Endodermal cell (in vitro differentiated cells): ENCODE measurements around the gene TCF12. TPM values are rescaled to one million over a fixed set of nuclear protein-coding genes. Genes with fewer than 3 reads are reported as not detected.

ENCODE experiments used
- DNase-seq: peaks from one replicate; pipeline ENCODE4 v3.0.0-alpha.2; 2017
- H3K27ac ChIP-seq: 2 replicates; pipeline ENCODE4 v1.5.1; 2013; ENCODE audit warnings: mild to moderate bottlenecking, low read depth, low read length, moderate library complexity
- H3K27me3 ChIP-seq: 2 replicates; pipeline ENCODE4 v1.6.1; 2013; ENCODE audit warnings: mild to moderate bottlenecking, low read length, moderate library complexity; ENCODE audit not compliant: insufficient read depth, control insufficient read depth, poor library complexity, severe bottlenecking
- H3K36me3 ChIP-seq: 2 replicates; pipeline ENCODE4 v1.7.0; 2013; ENCODE audit warnings: mild to moderate bottlenecking, low read length, moderate library complexity; ENCODE audit not compliant: control insufficient read depth, insufficient read depth
- H3K4me1 ChIP-seq: one replicate; pipeline ENCODE4 v1.7.0; 2013; ENCODE audit warnings: low read length; ENCODE audit not compliant: control insufficient read depth, insufficient read depth
- H3K4me3 ChIP-seq: 2 replicates; pipeline ENCODE4 v1.5.1; 2013; ENCODE audit warnings: mild to moderate bottlenecking, low read length, moderate library complexity
- H3K9ac ChIP-seq: 2 replicates; pipeline ENCODE4 v1.6.1; 2013; ENCODE audit warnings: mild to moderate bottlenecking, low read length, moderate library complexity; ENCODE audit not compliant: poor library complexity, severe bottlenecking; ENCODE audit errors: extremely low read depth
- H3K9me3 ChIP-seq: 2 replicates; pipeline ENCODE4 v1.6.1; 2013; ENCODE audit warnings: mild to moderate bottlenecking, low read length, moderate library complexity; ENCODE audit not compliant: control insufficient read depth
- H3K27ac Mint-ChIP-seq: 2 replicates; pipeline ENCODE4 v1.8.0; 2020; ENCODE audit warnings: mixed read lengths
- H3K27me3 Mint-ChIP-seq: 2 replicates; pipeline ENCODE4 v1.8.0; 2021; ENCODE audit warnings: mild to moderate bottlenecking, mixed read lengths; ENCODE audit not compliant: insufficient read depth
- H3K36me3 Mint-ChIP-seq: 2 replicates; pipeline ENCODE4 v1.8.0; 2020; ENCODE audit warnings: low read depth, mixed read lengths
- H3K4me1 Mint-ChIP-seq: 2 replicates; pipeline ENCODE4 v1.8.0; 2020; ENCODE audit warnings: mixed read lengths
- H3K4me3 Mint-ChIP-seq: 2 replicates; pipeline ENCODE4 v1.8.0; 2020; ENCODE audit warnings: mild to moderate bottlenecking, moderate library complexity, mixed read lengths
- H3K9me3 Mint-ChIP-seq: 2 replicates; pipeline ENCODE4 v1.8.0; 2020; ENCODE audit warnings: mild to moderate bottlenecking, mixed read lengths
- CTCF ChIP-seq: fragments of 200-600 bp; sonication (generic); conservative IDR thresholded peaks from 2 replicates; pipeline ENCODE4 v1.5.0; 2021; ENCODE audit warnings: antibody characterized with exemption, mild to moderate bottlenecking
- WGBS, 2 experiments: methylation state at CpG; one replicate each; pipeline versions ENCODE4 v1.1.5 to v1.1.7; 2013; ENCODE audit warnings: missing lambda C conversion rate in 2 of 2, mixed read lengths in 1 of 2; ENCODE audit not compliant: insufficient coverage in 1 of 2, insufficient read length in 1 of 2; 5-methylcytosine and 5-hydroxymethylcytosine counted together
- total RNA-seq, 2 donors: library from RNA; stranded (reverse); fragmentation: NEBNext Ultra II Directional in 1 of 2; extraction: Animal tissue kit (Norgen Biotek cat#: 25700) in 1 of 2; gene quantifications; 2 replicates in 1 of 2; 3 replicates in 1 of 2; pipeline ENCODE4 v1.2.1, GENCODE V29; 2021

The TCF12 gene
- total RNA-seq, 2 donors from 2014 or later = 103 to 121 TPM

GRCh38 chr15:56963126-56963525 lies 44.7 kb downstream of the TCF12 start:
- no peak overlapping the region for H3K4me3 Mint-ChIP-seq
- no peaks in the 10 kb centered on the region for H3K9me3 Mint-ChIP-seq
- Histone ChIP-seq H3K9ac (no peak overlapping the region), H3K9me3 (no peaks in the 10 kb centered on the region), H3K36me3 (no peaks in the 10 kb centered on the region), H3K4me3 (no peak overlapping the region), H3K4me1 (no peaks in the 10 kb centered on the region), H3K27ac (no peak overlapping the region), H3K27me3 (no peaks in the 10 kb centered on the region)
- H3K27me3 Mint-ChIP-seq = no peaks in the 10 kb centered on the region
- 90 to 93% methylated on average over 2 of the region's 2 CpGs for WGBS, 2 experiments
- peaks cover 36% of the 10 kb centered on the region for H3K4me1 Mint-ChIP-seq
- no peak overlapping the region for H3K27ac Mint-ChIP-seq
- peaks cover 2% of the 10 kb centered on the region for H3K36me3 Mint-ChIP-seq
- no peak for TF ChIP-seq CTCF
- no peak for DNase-seq

- no peaks in the 10 kb centered on the region for H3K36me3 ChIP-seq
- H3K9ac ChIP-seq = no peak overlapping the region
- H3K27ac Mint-ChIP-seq = no peak overlapping the region
- H3K27me3 ChIP-seq = no peaks in the 10 kb centered on the region
- H3K4me1 ChIP-seq = no peaks in the 10 kb centered on the region
- DNase-seq = no peak
- 80 to 95% methylated on average over 4 of the region's 4 CpGs for WGBS, 2 experiments
- TF ChIP-seq CTCF = no peak
- no peak overlapping the region for H3K4me3 ChIP-seq
- no peaks in the 10 kb centered on the region for H3K9me3 Mint-ChIP-seq
- H3K36me3 Mint-ChIP-seq = peaks cover 2% of the 10 kb centered on the region
- no peaks in the 10 kb centered on the region for H3K9me3 ChIP-seq
- no peaks in the 10 kb centered on the region for H3K27me3 Mint-ChIP-seq
- H3K27ac ChIP-seq = no peak overlapping the region
- peaks cover 35% of the 10 kb centered on the region for H3K4me1 Mint-ChIP-seq
- H3K4me3 Mint-ChIP-seq = no peak overlapping the region
Measured at GRCh38 chr15:56963710-56964109, 45.3 kb downstream of the TCF12 start.

- no peaks in the 10 kb centered on the region for H3K9me3 Mint-ChIP-seq
- WGBS, 2 experiments = 100% methylated on average over 1 of the region's 1 CpG; no CpG with 5 or more reads in 1 of the 2 experiments
- TF ChIP-seq CTCF = no peak
- H3K9ac ChIP-seq = no peak overlapping the region
- no peak overlapping the region for H3K4me3 ChIP-seq
- H3K27ac ChIP-seq = no peak overlapping the region
- H3K9me3 ChIP-seq = no peaks in the 10 kb centered on the region
- no peaks in the 10 kb centered on the region for H3K27me3 ChIP-seq
- H3K27ac Mint-ChIP-seq = no peak overlapping the region
- no peak for DNase-seq
- H3K4me1 Mint-ChIP-seq = peaks cover 33% of the 10 kb centered on the region
- no peaks in the 10 kb centered on the region for H3K4me1 ChIP-seq
- no peak overlapping the region for H3K4me3 Mint-ChIP-seq
- H3K27me3 Mint-ChIP-seq = no peaks in the 10 kb centered on the region
- H3K36me3 ChIP-seq = no peaks in the 10 kb centered on the region
- H3K36me3 Mint-ChIP-seq = peaks cover 2% of the 10 kb centered on the region
Measured at GRCh38 chr15:56964182-56964581, 45.7 kb downstream of the TCF12 start.
